Measurements from ENCODE around the gene ADRA2A. TPM values are rescaled to one million over a fixed set of nuclear protein-coding genes. Genes with fewer than 3 reads are reported as not detected.

Gene ADRA2A
- total RNA-seq, 1 donor from 2014 or later, result 19.3 TPM

DNA sequence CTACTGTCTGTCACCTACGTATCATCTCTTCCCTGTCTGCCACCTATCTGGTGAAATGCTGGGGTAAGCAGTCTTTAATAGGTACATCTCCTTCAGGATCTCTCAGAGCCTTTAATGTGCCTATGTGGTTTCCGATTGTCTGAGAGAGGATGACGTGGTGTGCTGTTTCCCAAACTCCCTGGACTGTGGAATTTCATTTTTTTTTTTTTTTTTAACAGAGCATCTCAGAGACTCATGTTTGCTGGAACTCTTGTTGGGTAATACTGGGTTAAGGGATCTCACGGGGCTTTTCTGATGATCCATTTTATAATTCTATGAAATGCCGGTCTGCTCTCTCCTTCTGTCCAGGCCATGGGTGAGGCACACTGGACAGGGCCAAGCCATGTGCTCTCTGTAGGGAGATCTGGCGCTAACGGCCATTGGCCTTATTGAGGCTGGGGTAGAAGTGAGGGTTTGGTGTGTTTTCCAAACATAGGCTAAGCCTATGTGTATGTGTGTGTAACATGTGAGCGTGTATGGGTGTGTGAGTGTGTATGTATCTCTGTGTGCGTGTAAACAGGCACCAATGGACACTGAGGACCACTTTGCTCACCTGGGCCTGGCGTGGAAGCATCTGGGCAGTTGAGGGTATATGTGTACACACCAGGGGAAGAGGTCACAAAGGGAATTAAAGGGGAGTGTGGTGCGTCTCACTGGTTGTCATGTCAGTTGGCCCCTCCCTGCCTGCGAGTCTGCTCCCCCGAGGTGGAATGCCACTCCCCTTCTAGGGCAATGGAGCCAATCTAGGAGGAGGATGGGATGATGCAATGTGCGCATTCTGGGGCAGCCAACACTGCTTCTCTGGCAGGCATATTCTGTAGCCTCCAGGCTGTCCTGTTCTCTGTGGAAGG is 7.8 kb downstream of the ADRA2A start:
- Mint-ChIP-seq H3K27ac (no peak overlapping the region), H3K4me3 (no peak overlapping the region), H3K36me3 (peaks cover 6% of the 10 kb centered on the region), H3K9me3 (peaks cover 3% of the 10 kb centered on the region), H3K4me1 (ENCODE audit: unreplicated experiment) (peaks cover 12% of the 10 kb centered on the region), H3K27me3 (peaks cover 45% of the 10 kb centered on the region)
- peak; percentile 49 for DNase-seq (ENCODE audit: extremely low spot score, unreplicated experiment)
- TF ChIP-seq, protein P1, sequence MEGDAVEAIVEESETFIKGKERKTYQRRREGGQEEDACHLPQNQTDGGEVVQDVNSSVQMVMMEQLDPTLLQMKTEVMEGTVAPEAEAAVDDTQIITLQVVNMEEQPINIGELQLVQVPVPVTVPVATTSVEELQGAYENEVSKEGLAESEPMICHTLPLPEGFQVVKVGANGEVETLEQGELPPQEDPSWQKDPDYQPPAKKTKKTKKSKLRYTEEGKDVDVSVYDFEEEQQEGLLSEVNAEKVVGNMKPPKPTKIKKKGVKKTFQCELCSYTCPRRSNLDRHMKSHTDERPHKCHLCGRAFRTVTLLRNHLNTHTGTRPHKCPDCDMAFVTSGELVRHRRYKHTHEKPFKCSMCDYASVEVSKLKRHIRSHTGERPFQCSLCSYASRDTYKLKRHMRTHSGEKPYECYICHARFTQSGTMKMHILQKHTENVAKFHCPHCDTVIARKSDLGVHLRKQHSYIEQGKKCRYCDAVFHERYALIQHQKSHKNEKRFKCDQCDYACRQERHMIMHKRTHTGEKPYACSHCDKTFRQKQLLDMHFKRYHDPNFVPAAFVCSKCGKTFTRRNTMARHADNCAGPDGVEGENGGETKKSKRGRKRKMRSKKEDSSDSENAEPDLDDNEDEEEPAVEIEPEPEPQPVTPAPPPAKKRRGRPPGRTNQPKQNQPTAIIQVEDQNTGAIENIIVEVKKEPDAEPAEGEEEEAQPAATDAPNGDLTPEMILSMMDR (conservative IDR thresholded peaks at IDR 0.05), result no peak

DNA sequence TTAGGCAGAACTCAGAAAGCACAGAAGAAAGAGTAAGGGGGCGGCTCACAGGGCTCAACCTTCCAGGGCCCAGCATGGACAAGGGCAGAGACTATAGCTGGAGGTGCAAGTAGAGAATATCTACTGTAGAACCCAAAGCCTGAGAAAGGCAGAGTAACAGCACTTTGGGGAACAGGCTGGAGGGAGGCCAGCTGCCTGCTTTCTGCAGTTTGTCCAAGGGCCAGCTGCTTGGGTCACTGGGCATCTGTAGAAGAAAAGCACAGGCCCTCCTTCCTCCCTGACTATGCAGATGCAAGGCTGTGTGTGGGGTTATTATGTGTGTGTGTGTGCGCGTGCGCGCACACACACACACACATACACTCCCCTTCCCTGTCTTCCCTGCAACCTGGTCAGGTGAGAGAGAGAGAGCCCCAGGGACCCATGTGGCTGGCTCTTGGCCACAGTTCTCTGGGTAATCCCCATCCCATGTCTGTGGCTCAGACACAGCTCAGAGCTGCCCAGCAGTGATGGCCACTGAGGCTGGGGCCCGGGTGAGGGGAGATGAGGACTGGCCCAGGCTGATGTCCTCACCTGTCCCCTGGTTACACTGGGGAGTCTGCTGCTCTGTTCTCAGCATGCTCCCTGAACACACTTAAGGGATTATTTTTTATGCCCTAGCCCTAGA is 9.0 kb downstream of the ADRA2A start:
- peak; percentile 40 for DNase-seq (ENCODE audit: extremely low spot score, unreplicated experiment)
- H3K27ac Mint-ChIP-seq, result no peak overlapping the region
- H3K4me3 Mint-ChIP-seq, result no peak overlapping the region
- H3K4me1 Mint-ChIP-seq (ENCODE audit: unreplicated experiment), result peaks cover 3% of the 10 kb centered on the region
- no peaks in the 10 kb centered on the region for H3K36me3 Mint-ChIP-seq
- TF ChIP-seq, protein P1 (conservative IDR thresholded peaks at IDR 0.05), result no peak
- H3K27me3 Mint-ChIP-seq, result peaks cover 43% of the 10 kb centered on the region
- H3K9me3 Mint-ChIP-seq, result no peaks in the 10 kb centered on the region

DNA sequence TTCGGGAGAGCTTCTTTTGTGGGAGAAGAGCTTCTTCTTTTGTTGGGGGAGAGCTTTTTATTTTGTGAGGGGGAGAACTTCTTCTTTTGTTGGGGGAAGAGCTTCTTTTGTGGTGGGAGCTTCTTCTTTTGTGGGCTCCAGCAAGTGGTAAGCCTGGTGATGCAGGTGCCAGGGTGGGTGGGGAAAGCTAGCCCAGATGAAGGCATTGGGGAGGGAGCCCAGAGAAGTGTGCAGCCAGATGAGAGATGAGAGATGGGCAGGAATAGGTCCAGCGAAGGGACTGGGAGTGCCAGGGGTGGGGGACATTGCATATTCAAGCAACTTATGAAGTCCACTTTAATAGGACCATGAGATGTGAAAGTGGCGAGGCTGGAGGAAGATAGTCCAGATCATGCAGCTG is 9.7 kb downstream of the ADRA2A start:
- no peak overlapping the region for H3K27ac Mint-ChIP-seq

DNA sequence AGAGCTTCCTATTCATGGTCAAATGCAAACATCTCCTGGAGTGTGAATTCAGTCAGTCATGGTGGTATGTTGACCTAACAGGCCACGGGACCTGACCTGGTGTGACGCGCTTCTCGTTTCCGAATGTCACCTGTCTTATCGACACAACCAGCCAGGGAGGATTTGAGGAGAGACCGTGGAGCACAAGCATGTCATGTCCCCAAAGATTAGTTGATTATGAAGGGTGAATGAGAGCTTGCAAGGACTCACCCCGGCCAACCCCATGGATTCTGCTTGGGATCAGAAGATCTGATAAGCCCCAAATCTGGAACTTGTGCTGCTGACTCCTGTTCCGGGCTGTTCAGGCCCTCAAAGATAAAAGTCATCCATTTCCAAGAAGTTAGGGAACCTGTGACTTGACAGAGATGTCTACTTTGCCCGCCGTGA is 10.5 kb downstream of the ADRA2A start:
- no peaks in the 10 kb centered on the region for H3K36me3 Mint-ChIP-seq

More for the DNA sequence above, 9.7 kb downstream of the ADRA2A start:
- Mint-ChIP-seq H3K9me3 (no peaks in the 10 kb centered on the region), H3K4me1 (ENCODE audit: unreplicated experiment) (peaks cover under 1% of the 10 kb centered on the region), H3K27me3 (peaks cover 41% of the 10 kb centered on the region), H3K36me3 (no peaks in the 10 kb centered on the region), H3K4me3 (no peak overlapping the region)
- peak; percentile 45 for DNase-seq (ENCODE audit: extremely low spot score, unreplicated experiment)
- TF ChIP-seq, protein P1 (conservative IDR thresholded peaks at IDR 0.05), result no peak

DNA sequence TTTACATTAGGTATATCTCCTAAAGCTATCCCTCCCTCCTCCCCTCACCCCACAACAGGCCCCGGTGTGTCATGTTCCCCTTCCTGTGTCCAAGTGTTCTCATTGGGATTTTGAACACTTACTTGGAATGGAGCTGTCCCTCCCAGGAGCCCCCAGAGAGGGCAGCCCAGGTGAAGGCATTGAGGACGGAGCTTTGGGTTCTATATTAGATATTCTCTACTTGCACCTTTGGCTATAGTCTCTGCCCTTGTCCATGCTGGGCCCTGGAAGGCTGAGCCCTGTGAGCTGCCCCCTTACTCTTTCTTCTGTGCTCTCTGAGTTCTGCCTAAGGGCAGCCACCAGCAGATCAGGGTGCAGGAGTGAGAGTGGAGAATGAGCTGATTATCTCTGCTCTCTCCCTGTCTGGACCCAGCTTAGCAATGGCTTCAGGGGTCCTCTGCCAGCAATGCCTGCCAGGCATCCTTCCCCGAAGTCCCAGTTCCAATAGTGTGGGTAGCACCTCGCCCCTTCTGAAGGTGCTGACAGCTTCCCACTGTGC is 11.2 kb downstream of the ADRA2A start:
- no peaks in the 10 kb centered on the region for H3K9me3 Mint-ChIP-seq
- peaks cover 43% of the 10 kb centered on the region for H3K27me3 Mint-ChIP-seq
- no peaks in the 10 kb centered on the region for H3K36me3 Mint-ChIP-seq
- no peak overlapping the region for H3K4me3 Mint-ChIP-seq
- H3K4me1 Mint-ChIP-seq (ENCODE audit: unreplicated experiment), result no peaks in the 10 kb centered on the region
- no peak overlapping the region for H3K27ac Mint-ChIP-seq
- TF ChIP-seq, protein P1 (conservative IDR thresholded peaks at IDR 0.05), result no peak
- DNase-seq (ENCODE audit: extremely low spot score, unreplicated experiment), result peak; percentile 47

More for the DNA sequence above, 10.5 kb downstream of the ADRA2A start:
- peak; percentile 45 for DNase-seq (ENCODE audit: extremely low spot score, unreplicated experiment)
- Mint-ChIP-seq H3K9me3 (no peaks in the 10 kb centered on the region), H3K27ac (no peak overlapping the region), H3K4me1 (ENCODE audit: unreplicated experiment) (no peaks in the 10 kb centered on the region), H3K27me3 (peaks cover 40% of the 10 kb centered on the region), H3K4me3 (no peak overlapping the region)
- TF ChIP-seq, protein P1 (conservative IDR thresholded peaks at IDR 0.05), result no peak
